ENCODE measurements around the gene IL26. TPM values are rescaled to one million over a fixed set of nuclear protein-coding genes. Genes with fewer than 3 reads are reported as not detected.

Gene IL26
- total and polyA plus RNA-seq, 7 donors, result 0.22 to 0.36 TPM; not detected in 5

- DNase-seq, result no peak
- no peaks in the 10 kb centered on the region for H3K36me3 ChIP-seq
- peak overlapping the region; percentile 19 to 49 (median 42) for H3K4me3 ChIP-seq
- WGBS, 2 donors, result 65 to 66% methylated on average over 6 of the region's 6 CpGs
- intact Hi-C loops (cut with DNase I), result no loop called here
- no peak for TF ChIP-seq EP300 (IDR thresholded peaks at IDR 0.05)
- TF ChIP-seq POLR2A (IDR thresholded peaks at IDR 0.05), result no peak
- TF ChIP-seq POLR2AphosphoS5 (IDR thresholded peaks at IDR 0.05), result peak in 2 of 4 donors; percentile 21 to 31
- TF ChIP-seq CTCF (IDR thresholded peaks at IDR 0.05), result no peak
- H3K9me3 ChIP-seq, result no peaks in the 10 kb centered on the region
- peaks cover 0 to 41% (median 35%) of the 10 kb centered on the region in 4 donors for H3K4me1 ChIP-seq
- H3K27me3 ChIP-seq, result no peaks in the 10 kb centered on the region
- H3K27ac ChIP-seq, result peak overlapping the region; percentile 39 to 89 (median 80)
Observed at GRCh38 chr12:68245180-68246021, 19.8 kb upstream of the IL26 start.

- intact Hi-C loops (cut with DNase I), result no loop called here
- no peak for DNase-seq
- no peaks in the 10 kb centered on the region for H3K9me3 ChIP-seq
- no peaks in the 10 kb centered on the region for H3K36me3 ChIP-seq
- no peak overlapping the region for H3K4me3 ChIP-seq
- peaks cover 0 to 52% (median 48%) of the 10 kb centered on the region in 4 donors for H3K4me1 ChIP-seq
- peak overlapping the region in 3 of 4 donors; percentile 33 to 89 (median 80) for H3K27ac ChIP-seq
- TF ChIP-seq EP300 (IDR thresholded peaks at IDR 0.05) (no peak), CTCF (IDR thresholded peaks at IDR 0.05) (no peak), POLR2A (IDR thresholded peaks at IDR 0.05) (no peak)
- no peaks in the 10 kb centered on the region for H3K27me3 ChIP-seq
Observed at GRCh38 chr12:68242777-68243176, 17.2 kb upstream of the IL26 start.

GRCh38 chr12:68240975-68241374, 15.4 kb upstream of the IL26 start:
- TF ChIP-seq POLR2A (IDR thresholded peaks at IDR 0.05) (no peak), POLR2AphosphoS5 (IDR thresholded peaks at IDR 0.05) (peak in 1 of 4 donors; percentile 53)
- Histone ChIP-seq H3K4me3 (no peak overlapping the region), H3K27me3 (no peaks in the 10 kb centered on the region), H3K9me3 (no peaks in the 10 kb centered on the region), H3K36me3 (no peaks in the 10 kb centered on the region), H3K27ac (peak overlapping the region; percentile 43 to 72 (median 68)), H3K4me1 (peaks cover 0 to 54% (median 49%) of the 10 kb centered on the region in 4 donors)
- intact Hi-C loops (cut with DNase I), result no loop called here
- no peak for DNase-seq
- WGBS, 2 donors, result 12 to 60% methylated on average over 1 of the region's 1 CpG

- peaks cover 0 to 52% (median 43%) of the 10 kb centered on the region in 4 donors for H3K4me1 ChIP-seq
- intact Hi-C loops (cut with DNase I), result no loop called here
Observed at GRCh38 chr12:68240079-68240478, 14.5 kb upstream of the IL26 start.

More at GRCh38 chr12:68240079-68240478, 14.5 kb upstream of the IL26 start:
- 57 to 71% methylated on average over 1 of the region's 1 CpG for WGBS, 2 donors
- Histone ChIP-seq H3K9me3 (no peaks in the 10 kb centered on the region), H3K27me3 (no peaks in the 10 kb centered on the region), H3K36me3 (no peaks in the 10 kb centered on the region), H3K4me3 (no peak overlapping the region), H3K27ac (peak overlapping the region in 3 of 4 donors; percentile 67 to 72 (median 70))
- TF ChIP-seq POLR2A (IDR thresholded peaks at IDR 0.05) (no peak), CTCF (IDR thresholded peaks at IDR 0.05) (no peak), POLR2AphosphoS5 (IDR thresholded peaks at IDR 0.05) (no peak), EP300 (IDR thresholded peaks at IDR 0.05) (no peak)
- no peak for DNase-seq

All from sigmoid colon (tissue), 7 donors.